ENCODE data around the gene VWA8.
"Not testable (repeated sequence)": the region's sequence is repeated elsewhere in the genome, so short reads cannot be mapped to it uniquely, and the experiment has no call there.

Gene VWA8

DNA sequence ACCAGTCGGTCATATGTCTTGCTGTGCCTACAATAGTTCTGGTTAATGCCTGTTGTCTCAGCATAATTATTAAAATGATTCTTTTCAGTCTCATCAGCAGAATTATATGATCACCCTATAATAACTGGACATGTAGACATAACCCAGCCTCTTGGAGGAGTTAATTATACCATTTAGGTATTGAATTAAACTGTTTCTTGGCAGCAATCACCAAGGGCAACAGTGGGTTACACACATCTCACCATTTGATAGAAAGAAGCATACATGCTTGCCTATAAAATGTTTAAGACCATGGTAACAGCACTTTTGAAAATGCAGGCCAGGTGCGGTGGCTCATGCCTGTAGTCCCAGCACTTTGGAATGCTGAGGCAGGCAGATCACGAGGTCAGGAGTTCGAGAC, 318.9 kb downstream of the VWA8 start:
- ATAC-seq (ENCODE audit: low read depth) (no peak), DNase-seq (ENCODE audit: low spot score) (no peak)
- Histone ChIP-seq H3K4me1 (ENCODE audit: insufficient read depth, poor library complexity, severe bottlenecking) (peaks cover 18% of the 10 kb centered on the region), H3K27ac (ENCODE audit: poor library complexity, severe bottlenecking) (no peak overlapping the region), H3K27me3 (ENCODE audit: insufficient read depth, poor library complexity, severe bottlenecking) (no peaks in the 10 kb centered on the region), H3K9me3 (ENCODE audit: severe bottlenecking) (no peaks in the 10 kb centered on the region), H3K4me3 (ENCODE audit: severe bottlenecking) (no peak overlapping the region), H3K36me3 (ENCODE audit: low read depth) (no peaks in the 10 kb centered on the region)
- TF ChIP-seq, protein P1, sequence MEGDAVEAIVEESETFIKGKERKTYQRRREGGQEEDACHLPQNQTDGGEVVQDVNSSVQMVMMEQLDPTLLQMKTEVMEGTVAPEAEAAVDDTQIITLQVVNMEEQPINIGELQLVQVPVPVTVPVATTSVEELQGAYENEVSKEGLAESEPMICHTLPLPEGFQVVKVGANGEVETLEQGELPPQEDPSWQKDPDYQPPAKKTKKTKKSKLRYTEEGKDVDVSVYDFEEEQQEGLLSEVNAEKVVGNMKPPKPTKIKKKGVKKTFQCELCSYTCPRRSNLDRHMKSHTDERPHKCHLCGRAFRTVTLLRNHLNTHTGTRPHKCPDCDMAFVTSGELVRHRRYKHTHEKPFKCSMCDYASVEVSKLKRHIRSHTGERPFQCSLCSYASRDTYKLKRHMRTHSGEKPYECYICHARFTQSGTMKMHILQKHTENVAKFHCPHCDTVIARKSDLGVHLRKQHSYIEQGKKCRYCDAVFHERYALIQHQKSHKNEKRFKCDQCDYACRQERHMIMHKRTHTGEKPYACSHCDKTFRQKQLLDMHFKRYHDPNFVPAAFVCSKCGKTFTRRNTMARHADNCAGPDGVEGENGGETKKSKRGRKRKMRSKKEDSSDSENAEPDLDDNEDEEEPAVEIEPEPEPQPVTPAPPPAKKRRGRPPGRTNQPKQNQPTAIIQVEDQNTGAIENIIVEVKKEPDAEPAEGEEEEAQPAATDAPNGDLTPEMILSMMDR (IDR thresholded peaks at IDR 0.05; ENCODE audit: poor library complexity, severe bottlenecking) = no peak

DNA sequence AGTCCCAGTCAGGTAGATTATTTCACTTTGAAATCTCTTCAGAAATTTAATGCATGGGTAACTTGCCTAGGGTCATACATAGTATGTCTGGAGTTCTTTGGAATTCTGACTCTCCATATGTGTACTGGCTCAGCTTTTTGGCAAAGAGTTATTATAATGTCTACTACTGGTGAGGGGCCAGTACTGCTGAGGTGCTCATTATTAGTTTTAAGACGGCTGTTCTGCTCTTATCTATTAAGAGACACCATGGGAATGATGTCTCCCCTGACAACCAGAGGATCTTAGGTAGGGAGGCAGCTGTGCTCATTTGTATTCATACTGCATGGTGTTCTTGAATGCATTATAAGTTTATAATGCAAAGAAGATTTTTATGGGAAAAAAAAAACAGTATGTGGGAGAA, 319.5 kb downstream of the VWA8 start:
- Histone ChIP-seq H3K27me3 (ENCODE audit: insufficient read depth, poor library complexity, severe bottlenecking) (no peaks in the 10 kb centered on the region), H3K4me3 (ENCODE audit: severe bottlenecking) (no peak overlapping the region), H3K4me1 (ENCODE audit: insufficient read depth, poor library complexity, severe bottlenecking) (peaks cover 16% of the 10 kb centered on the region), H3K27ac (ENCODE audit: poor library complexity, severe bottlenecking) (no peak overlapping the region), H3K36me3 (ENCODE audit: low read depth) (no peaks in the 10 kb centered on the region), H3K9me3 (ENCODE audit: severe bottlenecking) (no peaks in the 10 kb centered on the region)
- TF ChIP-seq, protein P1 (IDR thresholded peaks at IDR 0.05; ENCODE audit: poor library complexity, severe bottlenecking) = no peak
- ATAC-seq (ENCODE audit: low read depth) (no peak), DNase-seq (ENCODE audit: low spot score) (no peak)

DNA sequence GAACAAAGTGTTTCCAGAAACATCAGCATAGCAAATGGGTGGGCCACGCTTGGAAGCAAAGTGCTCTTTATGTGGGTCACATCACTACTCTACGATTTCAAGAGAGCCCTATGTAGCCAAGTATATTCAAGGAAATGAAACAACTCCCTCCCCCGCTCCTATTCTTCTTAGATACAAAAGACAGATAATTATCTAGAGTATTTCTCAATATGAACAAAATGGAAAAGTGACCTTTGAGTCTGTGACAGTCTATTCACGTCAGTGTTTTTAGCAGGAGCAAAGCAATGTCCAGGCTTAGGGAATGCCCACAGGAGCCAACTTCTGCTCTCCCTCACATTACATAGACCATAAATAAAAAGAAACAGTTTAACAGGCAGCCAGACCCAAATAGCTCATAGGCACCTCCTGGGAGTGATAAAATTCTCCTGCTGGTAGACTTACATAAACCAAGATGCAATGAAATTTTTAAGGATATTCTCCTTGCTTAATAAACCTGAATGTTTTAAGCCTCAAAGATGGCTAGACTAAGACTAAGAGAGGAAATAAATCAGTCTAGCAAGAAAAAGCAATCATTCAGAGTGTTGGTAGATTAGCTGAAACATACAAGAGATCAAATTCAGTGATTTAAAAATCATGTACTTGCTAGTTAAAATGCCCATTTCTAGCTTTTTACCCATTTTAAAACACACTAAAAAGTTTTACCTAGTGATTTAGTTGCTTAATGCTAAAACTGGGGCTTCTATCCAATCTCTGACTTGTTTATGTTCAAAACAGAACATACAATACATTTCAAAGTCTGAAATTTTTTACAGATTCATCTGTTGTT, 320.7 kb downstream of the VWA8 start:
- ATAC-seq (ENCODE audit: low read depth) = no peak
- TF ChIP-seq, protein P1 (IDR thresholded peaks at IDR 0.05; ENCODE audit: poor library complexity, severe bottlenecking) = no peak
- no peak for DNase-seq (ENCODE audit: low spot score)
- Histone ChIP-seq H3K36me3 (ENCODE audit: low read depth) (no peaks in the 10 kb centered on the region), H3K27ac (ENCODE audit: poor library complexity, severe bottlenecking) (no peak overlapping the region), H3K9me3 (ENCODE audit: severe bottlenecking) (no peaks in the 10 kb centered on the region), H3K27me3 (ENCODE audit: insufficient read depth, poor library complexity, severe bottlenecking) (no peaks in the 10 kb centered on the region), H3K4me1 (ENCODE audit: insufficient read depth, poor library complexity, severe bottlenecking) (peaks cover 4% of the 10 kb centered on the region), H3K4me3 (ENCODE audit: severe bottlenecking) (no peak overlapping the region)

DNA sequence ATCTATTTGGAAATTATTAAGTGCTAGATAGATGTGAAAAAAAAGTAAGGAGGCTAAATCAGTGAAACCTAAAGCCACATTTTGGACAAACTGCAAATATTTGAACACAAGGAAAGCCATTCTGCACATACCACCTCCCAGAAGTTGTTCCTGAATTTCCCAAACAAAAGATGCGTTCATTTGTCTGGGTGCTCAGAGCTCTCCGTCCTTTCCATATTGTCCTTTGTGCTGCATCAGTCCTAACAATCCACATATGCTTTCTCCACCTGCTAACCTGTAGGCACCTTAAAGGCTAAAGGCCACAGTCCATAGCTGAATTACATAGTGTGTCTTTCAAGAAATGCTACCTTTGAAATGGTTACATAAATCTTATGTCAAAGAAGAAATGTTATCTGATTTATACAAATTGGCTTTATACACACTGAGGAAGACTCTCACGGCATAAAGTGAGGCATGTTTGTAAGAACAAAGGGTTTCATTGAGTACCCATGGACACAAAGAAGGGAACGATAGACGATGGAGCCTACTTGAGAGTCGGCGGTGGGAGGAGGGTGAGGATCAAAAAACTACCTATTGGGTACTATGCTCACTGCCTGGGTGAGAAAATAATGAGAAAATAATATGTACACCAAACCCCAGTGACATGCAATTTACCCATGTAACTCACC, 321.5 kb downstream of the VWA8 start:
- Histone ChIP-seq H3K4me3 (ENCODE audit: severe bottlenecking) (no peak overlapping the region), H3K4me1 (ENCODE audit: insufficient read depth, poor library complexity, severe bottlenecking) (no peaks in the 10 kb centered on the region), H3K9me3 (ENCODE audit: severe bottlenecking) (no peaks in the 10 kb centered on the region), H3K36me3 (ENCODE audit: low read depth) (no peaks in the 10 kb centered on the region), H3K27ac (ENCODE audit: poor library complexity, severe bottlenecking) (no peak overlapping the region), H3K27me3 (ENCODE audit: insufficient read depth, poor library complexity, severe bottlenecking) (no peaks in the 10 kb centered on the region)
- TF ChIP-seq, protein P1 (IDR thresholded peaks at IDR 0.05; ENCODE audit: poor library complexity, severe bottlenecking) = no peak
- DNase-seq (ENCODE audit: low spot score) = no peak
- ATAC-seq (ENCODE audit: low read depth) = no peak

DNA sequence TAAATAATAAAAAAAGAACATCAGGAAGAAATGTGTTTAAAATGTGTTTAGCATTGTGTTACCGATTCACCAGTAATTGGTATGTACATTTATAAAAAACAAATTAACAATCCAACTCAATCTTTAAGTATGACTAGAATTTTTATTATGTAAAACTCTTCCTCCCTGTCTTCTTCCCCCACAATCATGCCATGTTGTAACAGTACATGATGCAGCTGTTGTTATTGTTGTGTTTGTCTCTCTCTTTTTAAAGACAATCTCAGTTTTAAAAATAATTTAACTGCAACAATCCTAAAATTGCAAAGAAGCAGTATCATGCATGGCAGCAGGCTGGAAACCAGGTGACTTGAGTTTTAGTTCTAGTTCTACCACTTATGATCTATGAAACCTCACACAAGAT, 323.3 kb downstream of the VWA8 start:
- H3K36me3 ChIP-seq (ENCODE audit: low read depth) = no peaks in the 10 kb centered on the region
- no peaks in the 10 kb centered on the region for H3K27me3 ChIP-seq (ENCODE audit: insufficient read depth, poor library complexity, severe bottlenecking)
- H3K9me3 ChIP-seq (ENCODE audit: severe bottlenecking) = no peaks in the 10 kb centered on the region
- no peak overlapping the region for H3K27ac ChIP-seq (ENCODE audit: poor library complexity, severe bottlenecking)
- TF ChIP-seq, protein P1 (IDR thresholded peaks at IDR 0.05; ENCODE audit: poor library complexity, severe bottlenecking) = no peak
- H3K4me3 ChIP-seq (ENCODE audit: severe bottlenecking) = no peak overlapping the region
- H3K4me1 ChIP-seq (ENCODE audit: insufficient read depth, poor library complexity, severe bottlenecking) = no peaks in the 10 kb centered on the region
- DNase-seq (ENCODE audit: low spot score) (no peak), ATAC-seq (ENCODE audit: low read depth) (no peak)

DNA sequence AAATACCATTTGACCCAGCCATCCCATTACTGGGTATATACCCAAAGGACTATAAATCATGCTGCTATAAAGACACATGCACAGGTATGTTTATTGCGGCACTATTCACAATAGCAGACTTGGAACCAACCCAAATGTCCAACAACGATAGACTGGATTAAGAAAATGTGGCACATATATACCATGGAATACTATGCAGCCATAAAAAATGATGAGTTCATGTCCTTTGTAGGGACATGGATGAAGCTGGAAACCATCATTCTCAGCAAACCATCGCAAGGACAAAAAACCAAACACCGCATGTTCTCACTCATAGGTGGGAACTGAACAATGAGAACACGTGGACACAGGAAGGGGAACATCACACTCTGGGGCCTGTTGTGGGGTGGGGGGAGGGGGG, 323.9 kb downstream of the VWA8 start:
- not testable (repeated sequence) for H3K27me3 ChIP-seq (ENCODE audit: insufficient read depth, poor library complexity, severe bottlenecking); ATAC-seq (ENCODE audit: low read depth); H3K36me3 ChIP-seq (ENCODE audit: low read depth); H3K9me3 ChIP-seq (ENCODE audit: severe bottlenecking); DNase-seq (ENCODE audit: low spot score); H3K27ac ChIP-seq (ENCODE audit: poor library complexity, severe bottlenecking); H3K4me3 ChIP-seq (ENCODE audit: severe bottlenecking); H3K4me1 ChIP-seq (ENCODE audit: insufficient read depth, poor library complexity, severe bottlenecking)

DNA sequence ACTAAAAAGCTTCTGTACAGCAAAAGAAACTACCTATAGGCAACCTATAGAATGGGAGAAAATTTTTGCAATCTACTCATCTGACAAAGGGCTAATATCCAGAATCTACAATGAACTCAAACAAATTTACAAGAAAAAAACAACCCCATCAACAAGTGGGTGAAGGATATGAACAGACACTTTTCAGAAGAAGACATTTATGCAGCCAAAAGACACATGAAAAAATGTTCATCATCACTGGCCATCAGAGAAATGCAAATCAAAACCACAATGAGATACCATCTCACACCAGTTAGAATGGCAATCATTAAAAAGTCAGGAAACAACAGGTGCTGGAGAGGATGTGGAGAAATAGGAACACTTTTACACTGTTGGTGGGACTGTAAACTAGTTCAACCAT, 324.3 kb downstream of the VWA8 start:
- not testable (repeated sequence) for H3K27ac ChIP-seq (ENCODE audit: poor library complexity, severe bottlenecking); ATAC-seq (ENCODE audit: low read depth)

More for the DNA sequence above, 324.3 kb downstream of the VWA8 start:
- not testable (repeated sequence) for DNase-seq (ENCODE audit: low spot score); H3K9me3 ChIP-seq (ENCODE audit: severe bottlenecking); H3K4me3 ChIP-seq (ENCODE audit: severe bottlenecking); H3K36me3 ChIP-seq (ENCODE audit: low read depth); H3K27me3 ChIP-seq (ENCODE audit: insufficient read depth, poor library complexity, severe bottlenecking); H3K4me1 ChIP-seq (ENCODE audit: insufficient read depth, poor library complexity, severe bottlenecking)
